Right ventricle myocardium superior (tissue), 1 donor: ENCODE measurements around the gene HES3. TPM values are rescaled to one million over a fixed set of nuclear protein-coding genes. Genes with fewer than 3 reads are reported as not detected.

ENCODE experiments used
- ATAC-seq: fragments of 200-7000 bp; cut with Tn5 transposase; one replicate; pipeline ENCODE4 v1.9.1; 2020; ENCODE audit warnings: mild to moderate bottlenecking; ENCODE audit not compliant: poor library complexity
- DNase-seq: peaks from one replicate; pipeline ENCODE4 v3.0.0-alpha.2; 2020
- intact Hi-C: fragments of 100-400 bp; cut with DNase I; formaldehyde crosslinking; loops from one replicate; pipeline ENCODE4 v1.11.2; 2022
- total RNA-seq: library from RNA; stranded (reverse); fragmentation: NEBNext Ultra II Directional; extraction: Animal tissue kit (Norgen Biotek cat#: 25700); gene quantifications from one replicate; pipeline ENCODE4 v1.2.1, GENCODE V29; 2021
- donor health status: DM: no; HTN: yes; CAD: no; lungs with severe emphysema.

Gene HES3
- total RNA-seq, 1 donor from 2014 or later = not detected

GRCh38 chr1:6287431-6287886, 43.5 kb downstream of the HES3 start:
- no peak for DNase-seq
- ATAC-seq = peak; percentile 42
- intact Hi-C loops = no loop called here

GRCh38 chr1:6288026-6288425, 44.0 kb downstream of the HES3 start:
- DNase-seq (no peak), ATAC-seq (no peak)
- intact Hi-C loops = no loop called here

GRCh38 chr1:6288665-6289064, 44.7 kb downstream of the HES3 start:
- intact Hi-C loops = no loop called here
- no peak for DNase-seq
- no peak for ATAC-seq

GRCh38 chr1:6292102-6292501, 48.1 kb downstream of the HES3 start:
- intact Hi-C loops = no loop called here
- DNase-seq = no peak
- ATAC-seq = no peak

GRCh38 chr1:6294080-6294889, 50.3 kb downstream of the HES3 start:
- ATAC-seq (peak; percentile 65), DNase-seq (no peak)
- intact Hi-C loops = no loop called here

GRCh38 chr1:6294890-6295556, 51.0 kb downstream of the HES3 start:
- ATAC-seq = no peak
- intact Hi-C loops = no loop called here
- DNase-seq = no peak

Other genes starting within 250 kb of the HES3 start
- 21.2 TPM for gene KCNAB2, start 198.3 kb upstream of the HES3 start, total RNA-seq
- not detected for gene CHD5, start 63.9 kb upstream of the HES3 start, total RNA-seq
- 234 TPM for gene RPL22, start 44.6 kb upstream of the HES3 start, total RNA-seq
- gene RNF207, start 38.1 kb upstream of the HES3 start, total RNA-seq = 70.1 TPM
- gene ICMT, start 8.2 kb upstream of the HES3 start, total RNA-seq = 48.8 TPM
- gene GPR153, start 16.9 kb downstream of the HES3 start, total RNA-seq = 12.5 TPM
- gene ACOT7, start 149.6 kb downstream of the HES3 start, total RNA-seq = 8.5 TPM
- gene HES2, start 175.7 kb downstream of the HES3 start, total RNA-seq = not detected
- 0.56 TPM for gene ESPN, start 180.6 kb downstream of the HES3 start, total RNA-seq
- gene TNFRSF25, start 222.0 kb downstream of the HES3 start, total RNA-seq = 13.7 TPM
- gene PLEKHG5, start 247.5 kb downstream of the HES3 start, total RNA-seq = 16.8 TPM